ENCODE data around the gene LCN12.

Gene LCN12

DNA sequence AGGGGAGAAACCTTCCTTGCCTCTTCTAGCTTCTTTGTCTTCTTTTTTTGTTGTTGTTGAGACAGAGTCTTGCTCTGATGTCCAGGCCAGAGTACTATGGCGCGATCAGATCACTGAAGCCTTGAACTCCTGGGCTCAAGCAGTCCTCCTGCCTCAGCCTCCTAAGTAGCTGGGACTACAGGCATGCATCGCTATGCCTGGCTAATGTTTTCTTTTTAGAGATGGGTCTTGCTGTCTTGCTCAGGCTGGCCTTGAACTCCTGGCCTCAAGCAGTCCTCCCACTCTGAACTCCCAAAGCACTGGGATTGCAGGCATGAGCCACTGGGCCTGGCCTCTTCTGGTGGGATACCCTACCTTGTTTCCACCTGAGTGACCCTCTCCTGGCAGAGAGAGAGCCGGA is 36.8 kb downstream of the LCN12 start:
- H3K4me3 ChIP-seq (replicated peaks; ENCODE audit: low read depth, low read length) = no peak overlapping the region
- TF ChIP-seq, protein P1, sequence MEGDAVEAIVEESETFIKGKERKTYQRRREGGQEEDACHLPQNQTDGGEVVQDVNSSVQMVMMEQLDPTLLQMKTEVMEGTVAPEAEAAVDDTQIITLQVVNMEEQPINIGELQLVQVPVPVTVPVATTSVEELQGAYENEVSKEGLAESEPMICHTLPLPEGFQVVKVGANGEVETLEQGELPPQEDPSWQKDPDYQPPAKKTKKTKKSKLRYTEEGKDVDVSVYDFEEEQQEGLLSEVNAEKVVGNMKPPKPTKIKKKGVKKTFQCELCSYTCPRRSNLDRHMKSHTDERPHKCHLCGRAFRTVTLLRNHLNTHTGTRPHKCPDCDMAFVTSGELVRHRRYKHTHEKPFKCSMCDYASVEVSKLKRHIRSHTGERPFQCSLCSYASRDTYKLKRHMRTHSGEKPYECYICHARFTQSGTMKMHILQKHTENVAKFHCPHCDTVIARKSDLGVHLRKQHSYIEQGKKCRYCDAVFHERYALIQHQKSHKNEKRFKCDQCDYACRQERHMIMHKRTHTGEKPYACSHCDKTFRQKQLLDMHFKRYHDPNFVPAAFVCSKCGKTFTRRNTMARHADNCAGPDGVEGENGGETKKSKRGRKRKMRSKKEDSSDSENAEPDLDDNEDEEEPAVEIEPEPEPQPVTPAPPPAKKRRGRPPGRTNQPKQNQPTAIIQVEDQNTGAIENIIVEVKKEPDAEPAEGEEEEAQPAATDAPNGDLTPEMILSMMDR (IDR thresholded peaks at IDR 0.05; ENCODE audit: low read depth, low read length, missing control alignments) = no peak
- DNase-seq (ENCODE audit: extremely low read depth, low read depth) = no peak

DNA sequence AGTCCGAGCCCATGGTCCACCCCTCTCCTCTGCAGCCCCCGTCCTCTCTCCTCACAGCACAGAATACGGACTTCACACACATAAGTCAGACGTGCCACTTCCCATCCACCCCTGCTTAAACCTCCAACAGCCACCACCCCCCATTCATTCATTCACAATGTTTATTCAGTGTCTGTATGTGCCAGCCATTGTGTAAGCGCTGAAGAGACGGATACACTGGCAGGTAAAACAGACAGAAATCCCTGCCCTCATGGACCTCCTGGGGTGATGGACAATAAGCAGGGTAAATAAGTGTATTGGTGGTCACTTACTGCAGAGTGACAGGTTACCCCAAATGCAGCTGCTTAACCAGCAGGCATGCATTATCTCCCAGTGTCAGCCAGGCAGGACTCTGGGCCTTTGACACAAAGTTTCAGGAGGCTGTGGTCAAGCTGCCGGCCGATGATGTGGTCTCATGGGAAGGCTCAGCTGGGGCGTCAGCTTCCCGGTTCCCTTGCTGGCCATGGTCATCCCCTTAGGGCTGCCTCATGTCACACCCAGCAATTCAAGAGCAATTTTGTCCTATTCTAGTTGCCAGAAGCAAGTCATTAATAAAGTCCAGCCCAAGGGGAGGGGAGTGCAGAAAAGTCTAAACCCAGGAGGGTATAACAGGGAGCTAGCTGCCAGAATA is 38.3 kb downstream of the LCN12 start:
- no peak overlapping the region for H3K4me3 ChIP-seq (replicated peaks; ENCODE audit: low read depth, low read length)
- TF ChIP-seq, protein P1 (IDR thresholded peaks at IDR 0.05; ENCODE audit: low read depth, low read length, missing control alignments) = no peak
- DNase-seq (ENCODE audit: extremely low read depth, low read depth) = no peak

DNA sequence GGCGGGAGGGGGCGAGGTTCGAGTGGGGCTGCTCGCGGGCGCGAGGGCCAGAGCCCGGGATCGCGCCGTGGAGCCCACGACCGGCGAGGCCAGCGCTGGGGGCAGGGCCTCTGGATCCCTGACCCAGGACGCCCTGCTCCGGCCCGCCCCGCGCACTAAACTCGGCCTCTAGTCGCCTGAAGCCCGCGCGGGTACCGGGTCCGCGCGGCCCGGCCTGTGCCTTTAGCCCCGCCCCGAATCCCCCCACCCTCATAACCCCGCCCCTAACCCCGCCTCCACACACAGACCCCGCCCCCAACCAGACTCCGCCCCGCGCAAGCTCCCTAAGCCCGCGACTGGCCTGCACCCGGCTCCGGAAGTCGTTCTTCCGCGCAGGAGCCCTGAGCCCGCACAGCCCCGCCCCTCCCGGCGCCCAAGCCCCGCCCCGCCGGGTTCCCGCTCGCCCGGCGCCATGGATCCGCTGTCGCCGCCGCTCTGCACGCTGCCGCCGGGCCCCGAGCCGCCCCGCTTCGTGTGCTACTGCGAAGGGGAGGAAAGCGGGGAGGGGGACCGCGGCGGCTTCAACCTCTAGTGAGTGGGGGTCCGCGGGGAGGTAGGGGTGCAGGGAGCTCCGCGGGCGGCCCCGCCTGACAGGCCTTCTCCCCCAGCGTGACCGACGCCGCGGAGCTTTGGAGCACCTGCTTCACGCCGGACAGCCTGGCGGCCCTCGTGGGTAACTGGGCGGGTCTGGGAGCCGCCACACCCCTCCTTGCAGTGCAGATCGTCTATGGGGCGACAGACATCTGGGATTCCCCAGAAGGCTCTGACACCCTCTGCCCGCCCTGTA is 40.1 kb downstream of the LCN12 start, which contains the start of gene PAXX:
PAXX (plus strand) TSS at position 430 of the 826 bp plus-strand sequence; CDS start at position 452, 22 bp downstream.
- peak; percentile 38 for DNase-seq (ENCODE audit: extremely low read depth, low read depth)
- H3K4me3 ChIP-seq (replicated peaks; ENCODE audit: low read depth, low read length) = peak within 1 kb of the TSS; percentile 74
- TF ChIP-seq, protein P1 (IDR thresholded peaks at IDR 0.05; ENCODE audit: low read depth, low read length, missing control alignments) = no peak

DNA sequence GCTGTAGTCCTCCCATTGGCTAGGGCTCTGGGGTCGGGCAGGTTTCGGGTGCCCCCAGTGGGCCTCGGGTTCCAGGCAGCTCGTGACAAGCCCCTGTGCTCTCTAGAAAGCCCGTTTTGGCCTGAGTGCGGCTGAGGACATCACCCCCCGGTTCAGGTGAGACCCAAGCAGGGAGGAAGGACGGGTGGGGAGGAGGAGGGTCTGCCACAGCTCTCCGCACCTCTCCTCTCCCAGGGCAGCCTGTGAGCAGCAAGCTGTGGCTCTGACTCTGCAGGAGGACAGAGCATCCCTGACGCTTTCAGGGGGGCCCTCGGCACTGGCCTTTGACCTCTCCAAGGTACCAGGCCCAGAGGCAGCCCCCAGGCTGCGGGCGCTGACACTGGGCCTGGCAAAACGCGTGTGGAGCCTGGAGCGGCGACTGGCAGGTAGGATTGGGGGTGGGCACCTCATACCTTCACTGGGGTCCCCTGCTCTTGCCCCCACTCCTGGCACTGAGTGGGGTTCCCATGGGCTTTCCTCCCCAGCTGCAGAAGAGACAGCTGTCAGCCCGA is 40.8 kb downstream of the LCN12 start:
- peak overlapping the region; percentile 74 for H3K4me3 ChIP-seq (replicated peaks; ENCODE audit: low read depth, low read length)
- TF ChIP-seq, protein P1 (IDR thresholded peaks at IDR 0.05; ENCODE audit: low read depth, low read length, missing control alignments) = no peak
- DNase-seq (ENCODE audit: extremely low read depth, low read depth) = no peak

DNA sequence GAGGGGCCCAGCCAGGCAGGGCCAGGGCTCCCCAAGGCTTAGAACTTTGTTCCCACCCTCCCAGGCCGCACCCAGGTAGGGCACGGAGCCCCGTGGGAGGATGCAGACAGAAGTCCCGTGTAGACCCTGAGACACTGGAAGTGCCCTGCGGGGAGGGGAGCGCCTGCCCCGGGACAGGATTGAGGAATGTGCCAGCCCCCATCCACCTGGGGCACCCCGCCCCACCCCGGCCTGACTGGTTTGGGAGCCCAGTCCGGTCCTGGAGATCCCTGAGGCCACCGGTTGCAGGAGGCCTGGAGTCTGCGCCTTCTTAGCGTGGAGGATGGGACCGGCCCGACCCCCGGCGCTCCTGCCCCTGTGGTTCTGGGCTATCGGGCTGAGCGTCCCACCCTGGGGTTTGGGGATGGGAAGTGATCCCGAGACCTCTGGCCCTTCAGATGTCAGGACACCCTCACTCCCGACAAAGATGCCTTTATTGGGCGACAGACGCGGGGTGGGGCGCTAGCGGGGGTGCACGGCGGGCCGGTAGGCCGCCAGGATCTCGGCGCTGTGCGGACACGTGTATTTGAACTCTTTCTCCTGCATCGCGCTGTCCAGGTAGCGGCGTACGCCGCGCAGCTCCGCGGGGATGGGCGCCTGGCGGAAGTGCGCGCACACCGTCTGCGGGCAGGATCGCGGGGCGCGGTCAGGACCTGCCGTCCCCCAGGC is 42.3 kb downstream of the LCN12 start:
- TF ChIP-seq, protein P1 (IDR thresholded peaks at IDR 0.05; ENCODE audit: low read depth, low read length, missing control alignments) = no peak
- H3K4me3 ChIP-seq (replicated peaks; ENCODE audit: low read depth, low read length) = no peak overlapping the region
- DNase-seq (ENCODE audit: extremely low read depth, low read depth) = no peak

DNA sequence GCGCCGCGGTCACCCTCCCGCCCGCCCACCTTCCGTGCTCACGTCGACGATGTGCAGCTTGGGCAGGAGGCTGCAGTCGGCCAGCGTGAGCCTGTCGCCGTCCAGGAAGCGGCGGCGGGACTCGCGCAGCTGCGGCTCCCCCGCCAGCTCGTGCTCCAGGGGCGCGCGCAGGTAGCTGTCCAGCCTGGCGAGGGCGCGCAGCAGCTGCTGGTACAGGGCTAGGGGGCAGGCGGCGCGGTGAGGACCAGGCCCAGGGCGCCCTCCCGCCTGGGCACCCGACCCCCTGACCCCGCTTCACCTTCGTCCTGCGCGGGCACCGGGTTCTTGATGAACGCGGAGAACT is 42.8 kb downstream of the LCN12 start:
- TF ChIP-seq, protein P1 (IDR thresholded peaks at IDR 0.05; ENCODE audit: low read depth, low read length, missing control alignments) = no peak
- DNase-seq (ENCODE audit: extremely low read depth, low read depth) = no peak
- no peak overlapping the region for H3K4me3 ChIP-seq (replicated peaks; ENCODE audit: low read depth, low read length)

All from HFF-Myc (cell line).